Natural killer cell (primary cell): ENCODE data around the gene TBCD. TPM values are rescaled to one million over a fixed set of nuclear protein-coding genes. Genes with fewer than 3 reads are reported as not detected.

Experiments
- ATAC-seq, 3 donors: fragments of 150-1000 bp in 2 of 3; fragments of 200-7000 bp in 1 of 3; cut with Tn5 transposase; 1 replicate in 1 of 3; 2 replicates in 2 of 3; pipeline ENCODE4 v1.10.0; 2021; ENCODE audit warnings: mild to moderate bottlenecking in 2 of 3, moderate library complexity in 2 of 3
- DNase-seq, 2 donors: peaks; one replicate each; pipeline versions ENCODE4 v3.0.0 to v3.0.0-alpha.2; 2013 to 2021; ENCODE audit warnings: mixed read lengths in 1 of 2
- H3K27ac ChIP-seq: one replicate; pipeline ENCODE4 v1.5.1; 2013; ENCODE audit warnings: mild to moderate bottlenecking, low read length
- H3K27me3 ChIP-seq: one replicate; pipeline ENCODE4 v1.6.1; 2013; ENCODE audit warnings: low read length; ENCODE audit not compliant: control insufficient read depth, insufficient read depth
- H3K36me3 ChIP-seq: one replicate; pipeline ENCODE4 v1.6.1; 2013; ENCODE audit warnings: low read length; ENCODE audit not compliant: control insufficient read depth, insufficient read depth
- H3K4me1 ChIP-seq: one replicate; pipeline ENCODE4 v1.6.1; 2013; ENCODE audit warnings: low read length; ENCODE audit not compliant: control insufficient read depth, insufficient read depth
- H3K4me3 ChIP-seq: one replicate; pipeline ENCODE4 v1.5.1; 2013; ENCODE audit warnings: low read length
- H3K9me3 ChIP-seq: one replicate; pipeline ENCODE4 v1.6.1; 2013; ENCODE audit warnings: low read length; ENCODE audit not compliant: control insufficient read depth, insufficient read depth
- H3K27ac Mint-ChIP-seq, 2 donors: one replicate each; pipeline ENCODE4 v1.8.0; 2022; ENCODE audit warnings: mild to moderate bottlenecking in 2 of 2, mixed read lengths in 2 of 2, moderate library complexity in 1 of 2
- H3K27me3 Mint-ChIP-seq, 2 donors: one replicate each; pipeline ENCODE4 v1.8.0; 2022; ENCODE audit warnings: low read depth in 2 of 2, mixed read lengths in 2 of 2
- H3K36me3 Mint-ChIP-seq: one replicate; pipeline ENCODE4 v1.8.0; 2022; ENCODE audit warnings: mixed read lengths
- H3K4me1 Mint-ChIP-seq, 2 donors: one replicate each; pipeline ENCODE4 v1.8.0; 2022; ENCODE audit warnings: mixed read lengths in 2 of 2
- H3K4me3 Mint-ChIP-seq: one replicate; pipeline ENCODE4 v1.8.0; 2022; ENCODE audit warnings: mild to moderate bottlenecking, moderate library complexity, mixed read lengths
- H3K9me3 Mint-ChIP-seq, 2 donors: one replicate each; pipeline ENCODE4 v1.8.0; 2022; ENCODE audit warnings: mixed read lengths in 2 of 2
- CTCF ChIP-seq: fragments of 200-600 bp; IDR thresholded peaks from one replicate; pipeline ENCODE4 v1.8.0; 2022; ENCODE audit warnings: antibody characterized with exemption
- WGBS: methylation state at CpG from one replicate; pipeline ENCODE4 v1.1.7; 2013; ENCODE audit warnings: missing lambda C conversion rate; ENCODE audit not compliant: insufficient coverage; 5-methylcytosine and 5-hydroxymethylcytosine counted together
- intact Hi-C: fragments of 100-400 bp; cut with micrococcal nuclease; formaldehyde crosslinking; loops from one replicate; pipeline ENCODE4 v1.14.2; 2022
- total RNA-seq, 4 donors: library from RNA; stranded (reverse); fragments of 120-200 nt in 1 of 4; gene quantifications; one replicate each; pipeline versions ENCODE4 v1.2.3 to v1.2.4, GENCODE V29; 2013 to 2022

Gene TBCD
- total RNA-seq, 3 donors from 2014 or later (not counting 1 experiment from before 2014, with no cell fraction given) = 92.0 to 149 (median 132) TPM

GRCh38 chr17:82808921-82809905 is 57.3 kb downstream of the TBCD start:
- intact Hi-C loops = no loop called here
- H3K27ac Mint-ChIP-seq = no peak overlapping the region
- H3K36me3 ChIP-seq = peaks cover 9% of the 10 kb centered on the region
- H3K36me3 Mint-ChIP-seq = no peaks in the 10 kb centered on the region
- DNase-seq (no peak), ATAC-seq (no peak)
- no peaks in the 10 kb centered on the region for H3K9me3 Mint-ChIP-seq
- no peaks in the 10 kb centered on the region for H3K4me1 ChIP-seq
- H3K4me3 ChIP-seq = no peak overlapping the region
- no peaks in the 10 kb centered on the region for H3K27me3 ChIP-seq
- no peak for TF ChIP-seq CTCF
- 93% methylated on average over 35 of the region's 35 CpGs for WGBS
- H3K27me3 Mint-ChIP-seq = no peaks in the 10 kb centered on the region
- no peaks in the 10 kb centered on the region for H3K9me3 ChIP-seq
- H3K4me3 Mint-ChIP-seq = no peak overlapping the region
- no peak overlapping the region for H3K27ac ChIP-seq
- no peaks in the 10 kb centered on the region for H3K4me1 Mint-ChIP-seq

DNA sequence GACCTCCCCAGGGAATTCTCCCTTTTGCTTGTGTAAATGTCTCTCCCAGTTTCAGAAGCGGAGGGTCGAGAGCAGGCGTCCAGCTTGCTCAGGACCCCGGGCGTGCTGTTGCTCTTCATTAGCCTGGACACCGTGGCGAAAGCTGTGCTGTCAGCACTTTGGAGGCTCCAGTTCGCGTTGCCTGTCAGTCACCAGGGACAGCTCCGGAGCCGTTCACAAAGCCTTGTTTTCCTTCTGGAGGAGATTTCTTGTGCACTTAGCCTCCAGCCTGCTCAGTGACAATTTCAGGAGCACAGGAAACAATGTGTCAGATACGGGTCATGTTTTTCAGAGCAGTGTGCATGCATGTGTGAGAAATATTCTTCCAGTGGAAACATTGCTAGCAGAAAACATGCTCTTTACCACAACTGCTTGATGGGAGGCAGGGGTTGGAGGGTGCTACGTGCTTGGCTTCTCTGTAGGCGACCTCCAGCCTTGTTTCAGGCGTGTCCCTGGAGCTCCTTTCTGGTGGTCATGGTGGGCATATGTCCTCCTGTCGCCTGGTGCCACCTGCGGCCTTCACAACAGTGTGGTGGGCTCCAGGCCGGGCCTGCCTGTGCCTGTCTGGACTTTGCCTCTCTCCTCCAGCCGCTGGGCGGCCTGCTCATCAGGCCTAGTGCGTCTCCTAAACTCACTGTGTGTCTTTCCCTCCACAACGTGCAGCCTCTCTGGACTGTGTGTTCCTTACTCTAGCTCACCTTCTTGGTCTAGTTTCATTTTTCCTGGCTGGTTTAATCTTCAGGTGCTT is 59.0 kb downstream of the TBCD start:
- H3K4me3 Mint-ChIP-seq = no peak overlapping the region
- no peaks in the 10 kb centered on the region for H3K4me1 ChIP-seq
- WGBS = 93% methylated on average over 22 of the region's 22 CpGs
- H3K36me3 ChIP-seq = peaks cover 12% of the 10 kb centered on the region
- H3K27me3 ChIP-seq = no peaks in the 10 kb centered on the region
- H3K27ac ChIP-seq = no peak overlapping the region
- H3K36me3 Mint-ChIP-seq = no peaks in the 10 kb centered on the region
- ATAC-seq (no peak), DNase-seq (no peak)
- H3K27ac Mint-ChIP-seq = no peak overlapping the region
- no peaks in the 10 kb centered on the region for H3K9me3 ChIP-seq
- H3K9me3 Mint-ChIP-seq = no peaks in the 10 kb centered on the region
- no peaks in the 10 kb centered on the region for H3K27me3 Mint-ChIP-seq
- peaks cover 0 to 9% of the 10 kb centered on the region in 2 donors for H3K4me1 Mint-ChIP-seq
- no peak for TF ChIP-seq CTCF
- intact Hi-C loops = no loop called here
- no peak overlapping the region for H3K4me3 ChIP-seq

DNA sequence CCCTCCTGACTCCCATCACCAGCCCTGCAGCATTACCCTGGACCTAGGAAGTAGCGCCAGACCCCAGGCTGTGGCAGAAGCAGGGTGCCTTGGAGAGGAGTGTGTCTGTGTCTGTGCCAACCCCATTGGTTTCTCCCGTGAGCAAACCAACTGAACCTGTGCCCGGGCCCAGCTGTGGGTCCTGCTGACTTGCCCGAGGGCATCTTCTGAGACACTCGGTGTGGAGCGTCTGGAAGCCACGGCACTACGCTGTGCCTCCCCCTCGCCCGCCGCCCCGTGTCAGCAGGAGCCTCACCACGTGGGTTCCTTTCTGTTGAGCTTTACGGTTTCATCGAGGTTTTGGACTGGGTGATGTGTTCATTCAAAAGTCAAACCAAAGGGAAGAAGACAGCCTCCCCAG is 60.2 kb downstream of the TBCD start:
- Mint-ChIP-seq H3K27me3 (no peaks in the 10 kb centered on the region), H3K4me1 (peaks cover 0 to 9% of the 10 kb centered on the region in 2 donors), H3K36me3 (no peaks in the 10 kb centered on the region), H3K27ac (no peak overlapping the region), H3K4me3 (no peak overlapping the region), H3K9me3 (no peaks in the 10 kb centered on the region)
- no peak for DNase-seq
- no peak overlapping the region for H3K27ac ChIP-seq
- H3K36me3 ChIP-seq = peaks cover 12% of the 10 kb centered on the region
- H3K9me3 ChIP-seq = no peaks in the 10 kb centered on the region
- no peak for TF ChIP-seq CTCF
- 88% methylated on average over 15 of the region's 15 CpGs for WGBS
- intact Hi-C loops = no loop called here
- H3K27me3 ChIP-seq = no peaks in the 10 kb centered on the region
- ATAC-seq = no peak
- no peaks in the 10 kb centered on the region for H3K4me1 ChIP-seq
- H3K4me3 ChIP-seq = no peak overlapping the region
